B cell (primary cell): ENCODE results near the gene TYRP1. TPM values are rescaled to one million over a fixed set of nuclear protein-coding genes. Genes with fewer than 3 reads are reported as not detected.

ENCODE experiments used
- ATAC-seq: fragments of 200-7000 bp; cut with Tn5 transposase; one replicate; pipeline ENCODE4 v1.10.0; 2021; ENCODE audit warnings: low read depth, mild to moderate bottlenecking, moderate number of reproducible peaks, moderate library complexity
- CTCF ChIA-PET: fragments of 350-600 bp; sonication (Branson Sonifier 250); formaldehyde crosslinking; loops from one replicate; lab custom pipeline; 2021; ENCODE audit warnings: antibody characterized with exemption, inconsistent platforms; lab: Charles Lee
- POLR2A ChIA-PET: fragments of 350-600 bp; sonication (Branson Sonifier 250); formaldehyde crosslinking; loops from one replicate; lab custom pipeline; 2021; ENCODE audit warnings: antibody characterized with exemption; lab: Charles Lee
- DNase-seq: peaks from one replicate; pipeline ENCODE4 v3.0.0; 2013
- H2AFZ ChIP-seq: 2 replicates; pipeline ENCODE4 v1.6.1; 2012; ENCODE audit warnings: mild to moderate bottlenecking, low read depth, low read length; ENCODE audit not compliant: insufficient read depth, poor library complexity, severe bottlenecking
- H3K27ac ChIP-seq, 2 donors: 1 replicate in 1 of 2; 2 replicates in 1 of 2; pipeline ENCODE4 v1.5.1; 2012 to 2013; ENCODE audit warnings: low read length in 2 of 2, mild to moderate bottlenecking in 2 of 2, moderate library complexity in 1 of 2
- H3K27me3 ChIP-seq, 4 experiments: fragments of 200-600 bp in 1 of 4; sonication (generic) in 1 of 4; replicated peaks in 1 of 4; 1 replicate in 2 of 4; 2 replicates in 2 of 4; pipeline versions ENCODE4 v1.6.1 to v1.7.0; 2013 to 2016; ENCODE audit warnings: low read length in 3 of 4, mild to moderate bottlenecking in 2 of 4, mixed read lengths in 1 of 4, moderate library complexity in 1 of 4; ENCODE audit not compliant: insufficient read depth in 4 of 4, control insufficient read depth in 3 of 4; ENCODE audit errors: control extremely low read depth in 1 of 4
- H3K36me3 ChIP-seq, 2 experiments: replicated peaks in 1 of 2; 1 replicate in 1 of 2; 2 replicates in 1 of 2; pipeline versions ENCODE4 v1.6.1 to v1.7.1; 2013; ENCODE audit warnings: low read length in 1 of 2; ENCODE audit not compliant: insufficient read depth in 2 of 2, control insufficient read depth in 1 of 2; ENCODE audit errors: control extremely low read depth in 1 of 2, extremely low read depth in 1 of 2
- H3K4me1 ChIP-seq, 2 donors: fragments of 200-600 bp in 1 of 2; sonication (generic) in 1 of 2; 1 replicate in 1 of 2; 2 replicates in 1 of 2; pipeline versions ENCODE4 v1.5.1 to v1.6.1; 2013 to 2017; ENCODE audit warnings: low read length in 2 of 2; ENCODE audit not compliant: control insufficient read depth in 2 of 2, insufficient read depth in 2 of 2
- H3K4me2 ChIP-seq: replicated peaks from 2 replicates; pipeline ENCODE3; 2012; ENCODE audit warnings: mild to moderate bottlenecking, low read depth, low read length; ENCODE audit not compliant: poor library complexity, severe bottlenecking
- H3K4me3 ChIP-seq, 5 experiments: fragments of 200-600 bp in 1 of 5; sonication (generic) in 1 of 5; 1 replicate in 3 of 5; 2 replicates in 2 of 5; pipeline versions ENCODE4 v1.5.1 to v1.7.0; 2011 to 2016; ENCODE audit warnings: low read length in 4 of 5, mild to moderate bottlenecking in 4 of 5, low read depth in 2 of 5, control low read depth in 1 of 5, moderate library complexity in 1 of 5; ENCODE audit not compliant: insufficient read depth in 1 of 5; ENCODE audit errors: control extremely low read depth in 1 of 5, extremely low read depth in 1 of 5
- H3K79me2 ChIP-seq: fragments of 200-600 bp; sonication (generic); one replicate; pipeline ENCODE4 v1.6.0; 2016; ENCODE audit warnings: low read length; ENCODE audit not compliant: control insufficient read depth, insufficient read depth
- H3K9ac ChIP-seq: fragments of 200-600 bp; sonication (generic); 2 replicates; pipeline ENCODE4 v1.6.1; 2017; ENCODE audit warnings: mild to moderate bottlenecking, low read length, moderate library complexity
- H3K9me3 ChIP-seq, 3 donors: one replicate each; pipeline versions ENCODE4 v1.6.1 to v1.7.1; 2013; ENCODE audit warnings: low read length in 2 of 3; ENCODE audit not compliant: control insufficient read depth in 2 of 3, insufficient read depth in 1 of 3; ENCODE audit errors: control extremely low read depth in 1 of 3
- H4K20me1 ChIP-seq: 2 replicates; pipeline ENCODE4 v1.6.0; 2012; ENCODE audit warnings: mild to moderate bottlenecking, low read length; ENCODE audit not compliant: insufficient read depth, control insufficient read depth, poor library complexity, severe bottlenecking
- H3K27ac Mint-ChIP-seq: one replicate; pipeline ENCODE4 v1.8.0; 2021; ENCODE audit warnings: mixed read lengths
- H3K27me3 Mint-ChIP-seq: one replicate; pipeline ENCODE4 v1.8.0; 2021; ENCODE audit warnings: mixed read lengths
- H3K4me1 Mint-ChIP-seq: one replicate; pipeline ENCODE4 v1.8.0; 2021; ENCODE audit warnings: mixed read lengths
- H3K4me3 Mint-ChIP-seq: one replicate; pipeline ENCODE4 v1.8.0; 2021; ENCODE audit warnings: mixed read lengths
- H3K9me3 Mint-ChIP-seq: one replicate; pipeline ENCODE4 v1.8.0; 2022; ENCODE audit warnings: mixed read lengths; ENCODE audit not compliant: insufficient read depth
- CTCF ChIP-seq: fragments of 200-600 bp; IDR thresholded peaks from one replicate; pipeline ENCODE4 v1.8.0; 2022; ENCODE audit warnings: antibody characterized with exemption, mild to moderate bottlenecking
- EZH2 ChIP-seq: IDR thresholded peaks from 2 replicates; pipeline ENCODE4 v1.6.1; 2012; ENCODE audit warnings: borderline replicate concordance, low read depth, mild to moderate bottlenecking, moderate library complexity, low read length; ENCODE audit not compliant: insufficient read depth, poor library complexity, severe bottlenecking
- WGBS: methylation state at CpG from one replicate; pipeline ENCODE4 v1.1.5; 2013; ENCODE audit warnings: missing lambda C conversion rate; ENCODE audit not compliant: insufficient coverage; 5-methylcytosine and 5-hydroxymethylcytosine counted together
- intact Hi-C: fragments of 100-400 bp; cut with micrococcal nuclease; formaldehyde crosslinking; loops from one replicate; pipeline ENCODE4 v1.10.0; 2022
- polyA plus RNA-seq: library from polyadenylated mRNA; depleted of rRNA; stranded (reverse); fragments of >200 nt; gene quantifications from 2 replicates; pipeline ENCODE4 v1.2.3, GENCODE V29; 2012
- total RNA-seq, 2 donors: library from RNA; stranded (reverse); fragments of 120-200 nt in 1 of 2; gene quantifications; 1 replicate in 1 of 2; 2 replicates in 1 of 2; pipeline versions ENCODE4 v1.2.3 to v1.2.4, GENCODE V29; 2013 to 2022

The TYRP1 gene
- total and polyA plus RNA-seq, 2 donors (not counting 1 experiment from before 2014, with no cell fraction given), result not detected

DNA sequence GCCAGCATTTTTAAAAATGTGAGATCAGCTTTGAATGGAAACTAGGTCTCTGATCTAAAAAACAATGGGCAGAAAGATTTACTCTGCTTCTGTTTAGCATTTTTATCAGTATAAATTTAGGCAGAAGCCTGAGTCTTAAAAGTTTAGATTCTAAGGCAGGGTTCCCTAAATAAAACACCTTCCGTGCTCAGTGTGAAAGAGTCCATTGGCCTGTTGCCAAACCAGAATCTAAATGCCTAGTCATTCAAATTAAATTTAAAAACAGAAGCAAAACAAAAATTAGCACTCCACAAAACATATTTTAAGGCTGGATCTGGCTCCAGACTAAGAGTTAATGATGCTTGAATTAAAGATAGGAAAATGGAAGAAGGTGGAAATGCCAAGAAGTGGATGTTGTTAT, 4.5 kb downstream of the TYRP1 start:
- Histone ChIP-seq H2AFZ (no peak overlapping the region), H4K20me1 (no peaks in the 10 kb centered on the region), H3K9ac (no peak overlapping the region), H3K4me2 (no peak overlapping the region), H3K36me3 (no peaks in the 10 kb centered on the region), H3K4me3 (no peak overlapping the region), H3K4me1 (no peaks in the 10 kb centered on the region), H3K79me2 (no peaks in the 10 kb centered on the region), H3K27me3 (no peaks in the 10 kb centered on the region), H3K9me3 (peaks cover 0 to 4% (median 0%) of the 10 kb centered on the region in 3 donors), H3K27ac (no peak overlapping the region)
- no peak overlapping the region for H3K4me3 Mint-ChIP-seq
- H3K27ac Mint-ChIP-seq, result no peak overlapping the region
- no peak for DNase-seq
- WGBS, result no CpG with 5 or more reads among the region's 1 CpG
- ATAC-seq, result no peak
- no peak for TF ChIP-seq EZH2
- TF ChIP-seq CTCF, result no peak
- ChIA-PET POLR2A (no interaction called here), CTCF (no interaction called here)
- no peaks in the 10 kb centered on the region for H3K9me3 Mint-ChIP-seq
- intact Hi-C loops, result no loop called here
- no peaks in the 10 kb centered on the region for H3K4me1 Mint-ChIP-seq
- H3K27me3 Mint-ChIP-seq, result no peaks in the 10 kb centered on the region

GRCh38 chr9:12698266-12698665, 5.1 kb downstream of the TYRP1 start:
- H3K36me3 ChIP-seq, result no peaks in the 10 kb centered on the region
- TF ChIP-seq CTCF (no peak), EZH2 (no peak)
- H3K4me1 Mint-ChIP-seq, result no peaks in the 10 kb centered on the region
- WGBS, result 52% methylated on average over 2 of the region's 4 CpGs
- peaks cover 0 to 4% (median 0%) of the 10 kb centered on the region in 3 donors for H3K9me3 ChIP-seq
- H3K4me1 ChIP-seq, result no peaks in the 10 kb centered on the region
- intact Hi-C loops, result no loop called here
- no peaks in the 10 kb centered on the region for H3K27me3 ChIP-seq
- H2AFZ ChIP-seq, result no peak overlapping the region
- no peak overlapping the region for H3K4me3 ChIP-seq
- POLR2A ChIA-PET, result no interaction called here
- no peak overlapping the region for H3K27ac ChIP-seq
- H3K9ac ChIP-seq, result no peak overlapping the region
- H3K4me2 ChIP-seq, result no peak overlapping the region
- DNase-seq, result no peak
- no peak for ATAC-seq
- H3K4me3 Mint-ChIP-seq, result no peak overlapping the region
- no peaks in the 10 kb centered on the region for H4K20me1 ChIP-seq
- no peaks in the 10 kb centered on the region for H3K79me2 ChIP-seq
- no peaks in the 10 kb centered on the region for H3K9me3 Mint-ChIP-seq
- CTCF ChIA-PET, result no interaction called here
- H3K27me3 Mint-ChIP-seq, result no peaks in the 10 kb centered on the region
- no peak overlapping the region for H3K27ac Mint-ChIP-seq
